Renal cortex interstitium (tissue), 15 donors: ENCODE measurements around the gene PRSS23. TPM values are rescaled to one million over a fixed set of nuclear protein-coding genes. Genes with fewer than 3 reads are reported as not detected.
"Not testable (repeated sequence)": the region's sequence is repeated elsewhere in the genome, so short reads cannot be mapped to it uniquely, and the experiment has no call there.

Experiments used
- DNase-seq, 11 donors: peaks; one replicate each; pipeline ENCODE4 v3.0.0-alpha.2; 2013; ENCODE audit warnings: low read depth in 9 of 11, low spot score in 4 of 11; ENCODE audit errors: extremely low read depth in 1 of 11
- long read RNA-seq, 16 experiments: transcript quantifications; one replicate each; lab custom pipeline, GENCODE V29; 2026
- polyA plus RNA-seq, 3 donors: library from polyadenylated mRNA; unstranded; fragments of 120-200 nt; gene quantifications; one replicate each; pipeline ENCODE4 v1.2.1, GENCODE V29; 2013; ENCODE audit not compliant: insufficient read length in 3 of 3

The PRSS23 gene, protein sequence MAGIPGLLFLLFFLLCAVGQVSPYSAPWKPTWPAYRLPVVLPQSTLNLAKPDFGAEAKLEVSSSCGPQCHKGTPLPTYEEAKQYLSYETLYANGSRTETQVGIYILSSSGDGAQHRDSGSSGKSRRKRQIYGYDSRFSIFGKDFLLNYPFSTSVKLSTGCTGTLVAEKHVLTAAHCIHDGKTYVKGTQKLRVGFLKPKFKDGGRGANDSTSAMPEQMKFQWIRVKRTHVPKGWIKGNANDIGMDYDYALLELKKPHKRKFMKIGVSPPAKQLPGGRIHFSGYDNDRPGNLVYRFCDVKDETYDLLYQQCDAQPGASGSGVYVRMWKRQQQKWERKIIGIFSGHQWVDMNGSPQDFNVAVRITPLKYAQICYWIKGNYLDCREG
- polyA plus RNA-seq: 100 to 1,000 TPM in 1 of 3 donors, 10 to 100 TPM in 2; 82.9 to 119 (median 83.6) TPM
- long read RNA-seq, donor 1, full-length matches to known transcripts: 31 of 79 reads
- long read RNA-seq, donor 1, partial matches to known transcripts: 36 of 79 reads
- long read RNA-seq, donor 1, other reads (novel, unspliced or antisense): 12 of 79 reads
- long read RNA-seq, donor 2, full-length matches to known transcripts: 44 of 92 reads
- long read RNA-seq, donor 2, partial matches to known transcripts: 34 of 92 reads
- long read RNA-seq, donor 2, other reads (novel, unspliced or antisense): 14 of 92 reads
- long read RNA-seq, donor 3, full-length matches to known transcripts: 112 of 138 reads
- long read RNA-seq, donor 3, partial matches to known transcripts: 16 of 138 reads
- long read RNA-seq, donor 3, other reads (novel, unspliced or antisense): 10 of 138 reads
- long read RNA-seq, donor 4, full-length matches to known transcripts: 43 of 69 reads
- long read RNA-seq, donor 4, partial matches to known transcripts: 14 of 69 reads
- long read RNA-seq, donor 4, other reads (novel, unspliced or antisense): 12 of 69 reads
- long read RNA-seq, donor 5: 0 reads
- long read RNA-seq, donor 6, full-length matches to known transcripts: 54 of 97 reads
- long read RNA-seq, donor 6, partial matches to known transcripts: 5 of 97 reads
- long read RNA-seq, donor 6, other reads (novel, unspliced or antisense): 38 of 97 reads
- long read RNA-seq, donor 7, full-length matches to known transcripts: 51 of 84 reads
- long read RNA-seq, donor 7, partial matches to known transcripts: 33 of 84 reads
- long read RNA-seq, donor 7, other reads (novel, unspliced or antisense): 0 of 84 reads
- long read RNA-seq, donor 8, full-length matches to known transcripts: 76 of 130 reads
- long read RNA-seq, donor 8, partial matches to known transcripts: 26 of 130 reads
- long read RNA-seq, donor 8, other reads (novel, unspliced or antisense): 28 of 130 reads
- long read RNA-seq, donor 9, full-length matches to known transcripts: 57 of 57 reads
- long read RNA-seq, donor 9, partial matches to known transcripts: 0 of 57 reads
- long read RNA-seq, donor 9, other reads (novel, unspliced or antisense): 0 of 57 reads
- long read RNA-seq, donor 10, full-length matches to known transcripts: 53 of 108 reads
- long read RNA-seq, donor 10, partial matches to known transcripts: 30 of 108 reads
- long read RNA-seq, donor 10, other reads (novel, unspliced or antisense): 25 of 108 reads
- long read RNA-seq, donor 11, full-length matches to known transcripts: 50 of 81 reads
- long read RNA-seq, donor 11, partial matches to known transcripts: 0 of 81 reads
- long read RNA-seq, donor 11, other reads (novel, unspliced or antisense): 31 of 81 reads
- long read RNA-seq, donor 12, full-length matches to known transcripts: 26 of 26 reads
- long read RNA-seq, donor 12, partial matches to known transcripts: 0 of 26 reads
- long read RNA-seq, donor 12, other reads (novel, unspliced or antisense): 0 of 26 reads
- long read RNA-seq, donor 13: 0 reads
- long read RNA-seq, donor 14, full-length matches to known transcripts: 71 of 128 reads
- long read RNA-seq, donor 14, partial matches to known transcripts: 46 of 128 reads
- long read RNA-seq, donor 14, other reads (novel, unspliced or antisense): 11 of 128 reads
- long read RNA-seq, donor 15, full-length matches to known transcripts: 33 of 45 reads
- long read RNA-seq, donor 15, partial matches to known transcripts: 0 of 45 reads
- long read RNA-seq, donor 15, other reads (novel, unspliced or antisense): 12 of 45 reads
- long read RNA-seq, donor 16, full-length matches to known transcripts: 131 of 268 reads
- long read RNA-seq, donor 16, partial matches to known transcripts: 137 of 268 reads
- long read RNA-seq, donor 16, other reads (novel, unspliced or antisense): 0 of 268 reads

- DNase-seq: peak in 4 of 11 donors; percentile 53 to 62 (median 60)
Observed at GRCh38 chr11:86800076-86800959, at the start of gene PRSS23. Gene PRSS23, plus strand, starts transcription at chr11:86800542. Its CDS starts 7,102 bp downstream, at chr11:86807644.

- no peak for DNase-seq
Observed at GRCh38 chr11:86753459-86753858, 46.9 kb upstream of the PRSS23 start.

- no peak for DNase-seq
Observed at GRCh38 chr11:86755146-86755545, 45.2 kb upstream of the PRSS23 start.

GRCh38 chr11:86758171-86758570, 42.2 kb upstream of the PRSS23 start:
- DNase-seq: no peak

DNA sequence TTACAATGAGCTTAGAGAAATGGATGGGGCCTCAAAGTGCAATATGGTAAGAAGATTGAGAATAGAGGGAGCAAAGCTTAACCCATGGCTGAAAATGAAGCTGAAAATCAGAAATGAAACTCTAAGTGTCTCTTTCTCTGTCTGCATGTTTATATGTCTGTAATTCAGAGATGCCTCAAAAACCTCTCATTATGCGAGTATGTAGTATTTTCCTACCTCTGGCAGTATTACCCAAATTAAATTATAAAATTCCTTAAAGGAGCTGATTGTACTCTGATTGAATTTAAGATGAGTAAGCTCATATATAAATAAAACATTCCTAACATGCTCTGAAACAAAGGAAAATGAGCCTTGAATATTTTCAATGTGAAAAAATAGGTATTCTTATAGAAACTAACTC, 39.8 kb upstream of the PRSS23 start:
- DNase-seq: no peak

GRCh38 chr11:86761978-86762377, 38.4 kb upstream of the PRSS23 start:
- DNase-seq: no peak

DNA sequence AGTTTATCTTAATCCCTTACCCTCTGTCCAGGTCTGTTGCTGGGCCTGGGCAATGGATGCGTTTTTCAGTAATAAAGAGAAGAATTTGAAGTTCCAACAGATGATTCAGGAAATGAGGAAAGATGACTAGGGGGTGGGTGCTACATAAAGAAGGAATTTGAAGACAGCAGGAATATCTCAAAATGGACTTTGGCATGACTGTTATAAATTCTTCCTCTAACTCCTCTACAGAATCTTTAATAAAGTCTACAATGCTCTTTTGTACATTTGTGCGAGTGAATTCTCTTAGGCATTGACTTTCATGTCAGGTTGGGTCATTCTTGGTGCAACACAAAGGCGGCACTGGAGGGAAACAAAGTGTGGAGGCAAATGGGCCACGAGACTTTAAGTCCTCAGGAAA, 35.1 kb upstream of the PRSS23 start:
- peak in 1 of 11 donors; percentile 46 for DNase-seq

DNA sequence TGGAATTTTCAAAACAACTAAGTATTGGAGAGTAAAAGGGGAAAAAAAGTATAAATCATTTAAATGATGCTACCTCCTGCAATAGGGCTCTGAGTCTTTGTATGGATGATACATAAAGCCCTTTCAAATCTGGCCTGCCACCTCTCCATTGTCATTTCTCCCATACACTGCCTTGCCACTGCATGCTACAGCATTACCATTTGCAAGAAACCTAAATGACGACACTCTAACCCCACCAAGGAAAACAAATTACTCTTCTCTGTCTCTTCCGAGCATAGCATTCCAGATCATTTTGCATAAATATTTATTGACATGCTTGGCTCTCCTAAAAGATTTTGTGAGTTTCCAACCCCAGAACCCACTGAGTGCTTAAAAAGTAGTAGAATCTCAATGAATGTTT, 34.5 kb upstream of the PRSS23 start:
- DNase-seq: no peak

- no peak for DNase-seq
Observed at GRCh38 chr11:86769219-86769618, 31.1 kb upstream of the PRSS23 start.

- not testable (repeated sequence) for DNase-seq
Observed at GRCh38 chr11:86770473-86771027, 29.8 kb upstream of the PRSS23 start.

DNA sequence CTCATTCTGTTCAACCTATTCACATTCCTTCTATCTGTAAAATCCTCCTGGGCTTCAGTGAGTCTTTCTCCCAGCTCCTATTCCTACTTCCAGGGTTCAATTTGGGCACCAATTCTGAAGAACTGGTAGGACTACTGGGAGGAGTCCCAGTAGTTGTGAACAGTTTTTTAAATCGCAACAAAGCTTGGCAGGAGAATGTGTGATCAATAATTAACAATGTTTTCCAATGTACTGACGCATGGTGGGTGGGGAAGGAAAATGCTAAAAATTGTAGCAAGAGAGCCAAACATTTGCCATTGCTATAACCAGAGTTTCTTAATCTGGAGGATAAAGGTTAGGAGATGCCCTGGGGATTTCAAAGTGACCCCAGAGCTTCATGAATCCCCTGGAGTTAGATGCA, 27.3 kb upstream of the PRSS23 start:
- DNase-seq: no peak

- peak in 1 of 11 donors; percentile 33 for DNase-seq
Observed at GRCh38 chr11:86773513-86774252, 26.7 kb upstream of the PRSS23 start.

GRCh38 chr11:86774417-86774816, 25.9 kb upstream of the PRSS23 start:
- DNase-seq: no peak

GRCh38 chr11:86775361-86775760, 25.0 kb upstream of the PRSS23 start:
- DNase-seq: no peak

GRCh38 chr11:86781546-86781945, 18.8 kb upstream of the PRSS23 start:
- no peak for DNase-seq
